GM12872 (cell line): Measurements from ENCODE around the gene GALNT14.

Source experiments
- CTCF ChIP-seq: IDR thresholded peaks from 3 replicates; pipeline ENCODE4 v1.5.1; 2011; ENCODE audit warnings: low read depth, mild to moderate bottlenecking, low read length, moderate library complexity; ENCODE audit not compliant: insufficient read depth

GALNT14 gene

GRCh38 chr2:31027549-31027948 lies 110.7 kb downstream of the GALNT14 start:
- TF ChIP-seq CTCF, result no peak

DNA sequence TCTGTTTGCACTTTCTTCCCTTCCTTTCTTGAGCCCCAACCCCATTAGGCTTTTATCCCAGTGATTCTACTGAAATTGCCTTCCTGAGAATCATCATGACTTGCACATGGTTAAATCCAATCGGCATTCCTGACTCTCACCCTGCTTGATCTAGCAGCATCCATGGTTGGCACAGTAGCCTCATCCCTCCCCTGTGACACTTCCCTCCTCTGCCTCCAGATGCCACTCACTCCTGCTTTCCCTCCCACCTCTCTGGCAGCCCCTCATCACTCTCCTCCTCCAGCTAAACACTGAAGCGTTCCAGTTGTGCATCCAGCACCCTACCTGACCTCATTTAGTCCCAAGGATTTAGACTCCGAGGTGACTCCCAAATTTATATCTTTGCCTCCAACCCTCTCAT lies 114.7 kb downstream of the GALNT14 start:
- TF ChIP-seq CTCF, result no peak

DNA sequence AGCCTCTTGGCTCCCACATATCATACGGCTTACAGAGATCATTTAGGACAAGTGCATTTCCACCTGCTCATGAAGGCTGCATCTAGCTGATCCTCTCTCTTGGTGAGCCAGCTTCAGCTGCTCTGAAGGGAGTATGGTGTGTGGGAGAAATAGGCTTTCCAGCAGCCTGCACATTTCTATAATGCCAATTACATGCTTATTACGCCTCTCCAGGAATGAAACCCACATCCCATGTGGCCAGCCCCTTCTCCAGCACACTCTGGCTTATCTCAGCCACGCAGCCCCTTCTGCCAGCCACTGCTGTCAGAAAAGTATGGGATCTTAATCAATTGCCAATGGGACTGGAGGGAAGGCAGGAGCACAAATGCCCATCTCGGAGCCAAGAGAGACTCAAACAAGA lies 117.5 kb downstream of the GALNT14 start:
- TF ChIP-seq CTCF, result no peak

GRCh38 chr2:31018280-31018679 lies 120.0 kb downstream of the GALNT14 start:
- no peak for TF ChIP-seq CTCF

GRCh38 chr2:31016648-31017047 lies 121.6 kb downstream of the GALNT14 start:
- no peak for TF ChIP-seq CTCF

GRCh38 chr2:31014516-31014915 lies 123.7 kb downstream of the GALNT14 start:
- TF ChIP-seq CTCF, result no peak

- no peak for TF ChIP-seq CTCF
Observed at GRCh38 chr2:31013301-31013700, 124.9 kb downstream of the GALNT14 start.

DNA sequence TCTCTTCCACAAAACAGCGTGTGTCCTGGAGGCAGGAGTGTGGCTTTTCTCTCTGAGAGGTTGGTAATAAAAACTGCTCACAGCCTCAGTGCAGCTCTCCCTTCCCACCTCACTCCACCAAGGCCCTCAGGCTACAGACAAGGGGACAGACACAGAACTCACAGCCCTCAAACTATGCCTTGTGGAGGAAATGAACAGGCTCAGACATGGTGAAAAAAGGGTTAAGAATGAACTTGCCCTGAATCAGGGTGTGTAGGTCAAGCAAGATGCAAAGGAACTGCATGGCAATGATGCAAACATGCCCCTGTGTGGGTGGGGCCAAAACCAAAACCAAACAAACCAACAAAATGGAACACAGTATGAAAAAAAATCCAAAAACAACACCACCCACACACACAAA lies 125.8 kb downstream of the GALNT14 start:
- no peak for TF ChIP-seq CTCF
